Prostate gland (tissue), 2 donors: ENCODE data around the gene UBE2L6.

ENCODE experiments used
- CTCF ChIP-seq, 4 experiments: fragments of 200-600 bp in 2 of 4; fragments of 450-650 bp in 2 of 4; sonication (generic) in 2 of 4; IDR thresholded peaks; 1 replicate in 3 of 4; 2 replicates in 1 of 4; pipeline ENCODE4 v1.5.1; 2016 to 2019; ENCODE audit warnings: antibody characterized with exemption in 4 of 4, mild to moderate bottlenecking in 2 of 4, moderate library complexity in 2 of 4
- POLR2A ChIP-seq: fragments of 450-650 bp; IDR thresholded peaks from one replicate; pipeline ENCODE4 v1.6.1; 2016; ENCODE audit warnings: antibody characterized with exemption, mild to moderate bottlenecking

DNA sequence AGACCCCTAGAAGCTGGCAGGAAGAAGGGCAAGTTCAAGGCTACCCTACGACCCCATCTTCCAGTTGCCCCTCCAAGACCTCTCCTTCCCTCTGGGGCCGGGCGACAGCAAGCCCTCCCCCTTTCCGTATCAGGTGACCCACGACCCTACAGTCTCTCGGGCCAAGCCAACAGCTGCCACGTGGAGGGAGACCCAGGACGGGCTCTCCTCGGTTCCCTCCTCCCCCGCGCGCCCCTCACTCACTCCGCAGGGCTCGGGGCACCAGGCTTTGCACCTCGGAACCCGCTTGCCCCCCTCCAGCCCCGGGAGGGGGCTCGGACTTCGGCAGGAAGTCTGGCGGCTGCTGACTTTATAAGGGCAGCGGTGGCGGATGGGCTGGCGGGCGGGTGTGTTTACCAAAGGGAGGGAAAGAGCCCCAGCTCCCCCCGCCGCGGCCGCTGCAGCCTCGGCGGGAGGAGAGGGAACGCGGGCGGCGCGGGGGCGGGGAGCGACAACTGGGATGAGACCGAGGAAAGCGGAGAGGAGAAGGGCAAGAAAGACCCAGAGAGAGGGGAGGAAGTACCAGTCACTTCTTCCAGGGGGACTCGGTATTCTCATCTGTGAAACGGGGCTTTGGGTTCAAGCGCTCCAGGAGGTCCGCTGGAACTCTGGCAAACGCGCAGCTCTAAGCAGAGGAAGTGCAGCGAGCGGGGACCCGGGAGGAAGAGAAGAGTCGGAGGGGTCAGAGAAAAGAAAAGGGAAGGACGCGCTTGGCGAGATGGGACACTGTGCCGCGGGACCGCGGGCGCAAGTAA lies 52.7 kb downstream of the UBE2L6 start:
- no peak for TF ChIP-seq POLR2A
- TF ChIP-seq CTCF (IDR thresholded peaks at IDR 0.05), result no peak
